Loucy (cell line): Measurements from ENCODE around the gene ZNF30.

Experiments used
- H2AFZ ChIP-seq: fragments of 200-600 bp; sonication (generic); 2 replicates; pipeline ENCODE4 v1.6.0; 2016; ENCODE audit warnings: antibody characterized with exemption, mild to moderate bottlenecking, low read length, moderate library complexity
- H3F3A ChIP-seq: fragments of 200-600 bp; 2 replicates; pipeline ENCODE4 v1.6.0; 2016; ENCODE audit warnings: antibody characterized with exemption, low read depth, mild to moderate bottlenecking
- H3K27me3 ChIP-seq: fragments of 200-600 bp; sonication (generic); 2 replicates; pipeline ENCODE4 v1.6.1; 2014; ENCODE audit warnings: low read length, mild to moderate bottlenecking; ENCODE audit not compliant: insufficient read depth, poor library complexity, severe bottlenecking
- H3K36me3 ChIP-seq: fragments of 200-600 bp; sonication (generic); 2 replicates; pipeline ENCODE4 v1.6.1; 2016; ENCODE audit warnings: low read length; ENCODE audit not compliant: insufficient read depth
- H3K4me1 ChIP-seq: fragments of 200-600 bp; sonication (generic); 2 replicates; pipeline ENCODE4 v1.5.1; 2014; ENCODE audit warnings: low read length, mild to moderate bottlenecking; ENCODE audit not compliant: insufficient read depth, poor library complexity, severe bottlenecking
- H3K4me2 ChIP-seq: fragments of 200-600 bp; sonication (generic); 2 replicates; pipeline ENCODE4 v1.6.0; 2014; ENCODE audit warnings: antibody characterized with exemption, low read length, low read depth, mild to moderate bottlenecking; ENCODE audit not compliant: poor library complexity, severe bottlenecking
- H3K4me3 ChIP-seq: fragments of 200-600 bp; sonication (generic); 2 replicates; pipeline ENCODE4 v1.5.1; 2014; ENCODE audit warnings: low read length, mild to moderate bottlenecking, mixed read lengths; ENCODE audit not compliant: poor library complexity, severe bottlenecking
- H3K79me2 ChIP-seq: fragments of 200-600 bp; sonication (generic); 2 replicates; pipeline ENCODE4 v1.6.1; 2014; ENCODE audit warnings: low read length; ENCODE audit not compliant: insufficient read depth
- H3K9ac ChIP-seq: fragments of 200-600 bp; sonication (generic); 2 replicates; pipeline ENCODE4 v1.6.0; 2014; ENCODE audit warnings: mild to moderate bottlenecking, low read depth, low read length, moderate library complexity; ENCODE audit not compliant: poor library complexity, severe bottlenecking
- H3K9me2 ChIP-seq: fragments of 200-600 bp; sonication (generic); replicated peaks from 2 replicates; pipeline ENCODE4 v1.6.1; 2016; ENCODE audit warnings: low read depth, low read length, mixed read lengths
- H3K9me3 ChIP-seq: fragments of 200-600 bp; sonication (generic); 2 replicates; pipeline ENCODE4 v1.6.1; 2014; ENCODE audit warnings: mild to moderate bottlenecking, antibody characterized with exemption, low read length, low read depth; ENCODE audit not compliant: insufficient read depth
- H4K20me1 ChIP-seq: fragments of 200-600 bp; sonication (generic); 2 replicates; pipeline ENCODE4 v1.6.0; 2014; ENCODE audit warnings: antibody characterized with exemption, low read length, mild to moderate bottlenecking; ENCODE audit not compliant: insufficient read depth, poor library complexity, severe bottlenecking
- CTCF ChIP-seq: fragments of 200-600 bp; sonication (generic); conservative IDR thresholded peaks from 2 replicates; pipeline ENCODE4 v1.5.1; 2014; ENCODE audit warnings: mild to moderate bottlenecking, antibody characterized with exemption, low read length
- EZH2phosphoT487 ChIP-seq: fragments of 200-600 bp; IDR thresholded peaks from 2 replicates; pipeline ENCODE4 v1.6.1; 2018; ENCODE audit warnings: antibody characterized with exemption, mild to moderate bottlenecking, moderate library complexity, borderline replicate concordance

Gene ZNF30

GRCh38 chr19:34936184-34936583, 9.5 kb downstream of the ZNF30 start:
- no peaks in the 10 kb centered on the region for H3F3A ChIP-seq
- no peaks in the 10 kb centered on the region for H4K20me1 ChIP-seq
- H3K4me2 ChIP-seq, result no peak overlapping the region
- no peaks in the 10 kb centered on the region for H3K79me2 ChIP-seq
- no peaks in the 10 kb centered on the region for H3K36me3 ChIP-seq
- no peaks in the 10 kb centered on the region for H3K9me2 ChIP-seq
- no peak overlapping the region for H3K9ac ChIP-seq
- H3K27me3 ChIP-seq, result no peaks in the 10 kb centered on the region
- H3K4me1 ChIP-seq, result no peaks in the 10 kb centered on the region
- no peak overlapping the region for H3K4me3 ChIP-seq
- TF ChIP-seq EZH2phosphoT487 (no peak), CTCF (no peak)
- H2AFZ ChIP-seq, result no peak overlapping the region
- H3K9me3 ChIP-seq, result no peaks in the 10 kb centered on the region

- Histone ChIP-seq H3F3A (no peaks in the 10 kb centered on the region), H3K4me1 (no peaks in the 10 kb centered on the region), H3K4me2 (no peak overlapping the region), H3K27me3 (no peaks in the 10 kb centered on the region), H3K4me3 (no peak overlapping the region), H3K79me2 (no peaks in the 10 kb centered on the region), H4K20me1 (no peaks in the 10 kb centered on the region), H3K9me3 (peaks cover 3% of the 10 kb centered on the region; the same call in 1 of the 2 replicates), H3K36me3 (no peaks in the 10 kb centered on the region), H3K9ac (no peak overlapping the region), H2AFZ (no peak overlapping the region), H3K9me2 (no peaks in the 10 kb centered on the region)
- TF ChIP-seq EZH2phosphoT487, result no peak
- no peak for TF ChIP-seq CTCF
Observed at GRCh38 chr19:34938886-34939285, 12.2 kb downstream of the ZNF30 start.

GRCh38 chr19:34943861-34944573, 17.3 kb downstream of the ZNF30 start:
- TF ChIP-seq EZH2phosphoT487, result no peak
- no peak for TF ChIP-seq CTCF
- no peaks in the 10 kb centered on the region for H3K9me2 ChIP-seq
- H3K9ac ChIP-seq, result no peak overlapping the region
- no peaks in the 10 kb centered on the region for H3F3A ChIP-seq
- no peaks in the 10 kb centered on the region for H3K79me2 ChIP-seq
- no peak overlapping the region for H2AFZ ChIP-seq
- peaks cover 10% of the 10 kb centered on the region; the same call in 1 of the 2 replicates for H3K9me3 ChIP-seq
- no peak overlapping the region for H3K4me2 ChIP-seq
- H3K36me3 ChIP-seq, result no peaks in the 10 kb centered on the region
- no peaks in the 10 kb centered on the region for H3K4me1 ChIP-seq
- H3K27me3 ChIP-seq, result no peaks in the 10 kb centered on the region
- H3K4me3 ChIP-seq, result no peak overlapping the region
- H4K20me1 ChIP-seq, result no peaks in the 10 kb centered on the region
